NCI-H345 (cell line): ENCODE measurements around the gene ALPK1.

Source experiments
- DNase-seq: peaks from one replicate; lab custom pipeline; 2025; lab: John Stamatoyannopoulos, UW

The ALPK1 gene

DNA sequence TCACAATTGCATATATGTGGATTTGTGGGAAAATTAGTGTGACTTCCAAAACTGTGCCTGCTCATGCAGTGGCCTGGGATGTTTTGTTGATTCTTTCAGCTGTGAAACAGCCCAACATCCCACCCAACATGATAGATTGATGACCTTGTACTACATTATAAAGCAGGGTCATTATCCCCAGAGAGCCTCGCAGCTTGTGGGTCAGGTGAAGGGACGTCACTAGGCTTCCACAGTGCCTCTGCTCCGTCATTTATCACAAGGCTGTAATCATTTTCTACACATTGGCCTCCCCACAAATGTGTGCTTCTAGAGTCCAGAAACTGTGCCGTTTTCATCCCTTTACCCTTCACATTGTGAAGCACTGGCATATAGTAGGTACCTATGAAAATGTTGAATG is 31.6 kb downstream of the ALPK1 start:
- DNase-seq, result no peak

DNA sequence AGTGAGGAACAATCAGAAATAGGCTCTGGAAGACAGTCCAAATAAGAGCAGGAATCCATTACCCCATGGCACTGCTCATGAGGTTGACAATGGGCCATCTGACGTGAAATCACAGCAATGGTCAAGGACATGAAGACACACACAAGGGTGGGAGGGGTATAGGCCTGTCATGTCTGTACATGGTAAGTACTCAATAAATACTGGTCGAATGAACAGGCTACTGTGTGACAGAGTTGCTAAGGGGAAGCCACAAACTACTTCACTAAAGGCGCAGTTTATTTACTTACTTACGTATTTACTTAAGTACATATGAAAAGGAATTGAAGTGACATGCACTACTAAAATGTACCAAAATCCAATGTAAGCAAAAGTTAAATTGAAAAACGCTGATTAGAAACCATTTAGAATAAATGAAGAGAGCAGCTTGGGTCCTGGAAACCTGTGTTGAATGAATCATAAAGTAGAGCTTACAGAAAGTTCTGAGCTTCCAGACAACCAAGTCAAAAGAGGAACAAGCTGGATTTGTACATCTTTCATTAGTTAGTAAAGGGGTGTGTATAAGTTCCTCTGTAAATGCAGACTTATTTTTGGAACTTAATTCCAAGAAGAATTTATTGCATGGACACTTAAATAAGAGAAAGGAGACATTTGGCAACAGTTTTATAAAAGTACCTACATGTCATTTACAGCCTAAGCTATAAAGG is 32.7 kb downstream of the ALPK1 start:
- no peak for DNase-seq

DNA sequence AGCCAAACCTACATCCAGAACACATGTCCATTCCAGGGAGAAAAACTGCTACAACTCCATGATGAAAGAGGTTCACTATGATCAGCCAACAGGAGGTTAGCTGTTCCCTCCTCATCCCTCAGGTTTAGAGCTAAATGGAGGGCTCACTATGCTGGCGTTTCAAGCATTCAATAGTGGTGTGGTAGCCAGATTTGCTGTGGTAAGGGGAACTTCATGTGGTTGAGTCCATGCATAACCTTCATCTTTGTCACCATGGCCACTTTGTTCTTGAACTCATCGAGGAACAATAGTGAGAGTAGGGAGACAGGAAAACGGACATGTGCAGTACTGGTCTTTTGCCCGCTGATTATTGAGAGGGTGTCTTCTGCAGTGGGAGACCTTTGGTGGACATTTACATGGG is 33.8 kb downstream of the ALPK1 start:
- DNase-seq, result no peak

GRCh38 chr4:112332398-112332797 is 35.2 kb downstream of the ALPK1 start:
- DNase-seq, result no peak

DNA sequence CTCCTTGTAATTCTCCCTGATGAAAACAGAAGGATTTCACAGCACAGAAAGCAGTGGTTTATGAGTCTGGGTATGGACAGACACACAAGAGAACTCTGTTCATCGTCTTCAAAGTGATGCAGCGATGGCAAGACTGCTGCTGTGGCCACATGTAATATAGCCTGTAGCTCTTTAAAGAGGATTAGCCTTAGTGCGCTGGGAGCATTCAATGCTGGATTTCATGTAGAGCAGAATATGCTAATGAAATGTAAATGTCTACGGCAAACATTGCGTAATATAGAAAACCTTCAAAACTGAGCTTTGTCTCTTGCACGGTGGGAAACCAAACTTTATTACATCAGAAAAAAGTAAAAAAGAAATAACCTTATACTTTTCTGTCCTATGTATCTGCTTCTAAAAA is 42.9 kb downstream of the ALPK1 start:
- no peak for DNase-seq

DNA sequence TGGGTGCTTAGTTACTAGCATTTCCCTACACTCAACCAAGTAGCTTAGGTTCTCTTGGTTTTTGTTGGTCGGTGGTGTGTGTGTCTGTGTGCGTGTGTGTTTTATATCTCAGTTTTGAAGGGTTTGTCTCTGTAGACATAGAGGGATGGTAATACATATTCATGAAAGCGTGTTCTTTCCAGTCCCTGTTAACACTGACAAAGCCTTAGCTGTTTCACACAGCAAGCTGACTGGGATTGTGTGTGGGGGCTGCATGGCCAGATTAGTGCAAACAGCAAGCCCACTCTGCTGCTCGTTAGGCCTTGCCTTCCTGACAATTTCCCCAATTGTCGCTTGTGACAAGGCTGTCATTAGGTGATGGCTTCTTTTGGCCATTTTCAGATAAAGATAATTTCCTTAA is 43.9 kb downstream of the ALPK1 start:
- no peak for DNase-seq

DNA sequence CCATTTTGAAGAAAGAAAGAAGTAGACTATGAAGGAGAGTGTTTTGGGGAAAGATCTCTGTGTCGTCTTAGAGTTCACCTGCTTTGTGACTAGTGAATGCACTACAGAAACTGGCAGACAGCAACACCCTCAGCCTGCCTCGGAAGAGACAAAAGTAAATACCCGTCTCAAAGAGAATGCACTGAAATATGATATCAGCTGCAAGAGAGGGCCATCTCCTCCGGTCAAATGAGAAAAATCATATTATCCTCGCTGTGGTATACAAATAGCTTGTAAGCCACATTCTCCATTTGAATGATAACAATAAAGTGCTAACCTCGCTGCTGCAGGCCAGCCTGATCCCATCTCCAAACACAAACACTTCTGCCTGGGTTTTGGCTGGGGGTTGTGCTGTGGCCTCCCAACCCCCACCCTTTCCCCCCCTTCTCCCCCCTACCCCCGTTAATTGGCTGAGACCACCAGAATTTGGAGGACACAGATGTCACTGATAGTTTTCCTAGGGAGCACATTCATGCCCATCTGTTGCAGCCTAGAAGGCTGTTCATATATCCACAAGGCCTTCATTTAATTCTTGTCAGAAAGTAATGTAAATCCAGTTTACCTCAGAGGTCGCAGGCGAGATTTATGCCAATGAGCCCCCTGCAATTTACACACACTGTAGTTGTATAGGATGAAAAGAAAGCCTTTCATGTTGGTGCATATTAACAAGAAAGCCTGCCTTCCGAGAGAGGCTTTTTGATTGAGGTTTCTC is 46.3 kb downstream of the ALPK1 start:
- peak; percentile 47 for DNase-seq

- peak; percentile 68 for DNase-seq
Observed at GRCh38 chr4:112348488-112349158, 51.5 kb downstream of the ALPK1 start.

GRCh38 chr4:112352736-112353135 is 55.6 kb downstream of the ALPK1 start:
- DNase-seq, result no peak

DNA sequence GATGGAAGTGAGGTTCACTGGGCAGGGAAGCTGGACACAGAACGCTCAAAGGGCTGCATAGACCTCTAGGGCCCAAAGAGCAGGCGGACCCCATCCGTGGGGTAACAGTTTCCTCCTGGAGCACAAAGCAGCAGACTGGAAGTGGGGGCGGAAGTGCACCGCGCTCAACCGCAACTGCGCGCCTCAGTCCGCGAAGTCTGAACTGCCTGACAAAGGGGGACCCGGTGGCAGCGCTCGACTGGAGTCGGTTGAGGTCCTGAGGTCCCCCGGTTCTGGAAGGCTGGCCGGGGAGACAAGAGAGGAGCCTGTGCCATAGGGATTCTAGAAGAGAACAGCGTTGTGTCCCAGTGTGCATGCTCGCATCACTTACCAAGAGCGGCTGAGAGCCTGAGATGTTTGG is 58.5 kb downstream of the ALPK1 start:
- DNase-seq, result no peak

DNA sequence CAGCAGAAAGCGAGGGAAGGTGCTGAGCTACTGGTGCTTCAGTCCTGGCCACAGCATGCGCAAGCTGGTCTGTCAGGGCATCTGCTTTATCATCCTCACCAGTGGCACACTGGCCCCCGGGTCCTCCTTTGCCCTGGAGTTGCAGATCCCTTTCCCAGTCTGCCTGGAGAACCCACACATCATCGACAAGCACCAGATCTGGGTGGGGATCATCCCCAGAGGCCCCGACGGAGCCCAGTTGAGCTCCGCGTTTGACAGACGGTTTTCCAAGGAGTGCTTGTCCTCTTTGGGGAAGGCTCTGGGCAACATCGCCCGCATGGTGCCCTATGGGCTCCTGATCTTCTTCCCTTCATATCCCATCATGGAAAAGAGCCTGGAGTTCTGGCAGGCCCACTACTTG is 60.3 kb downstream of the ALPK1 start:
- no peak for DNase-seq

GRCh38 chr4:112357897-112358296 is 60.7 kb downstream of the ALPK1 start:
- no peak for DNase-seq

- no peak for DNase-seq
Observed at GRCh38 chr4:112358415-112358814, 61.2 kb downstream of the ALPK1 start.

DNA sequence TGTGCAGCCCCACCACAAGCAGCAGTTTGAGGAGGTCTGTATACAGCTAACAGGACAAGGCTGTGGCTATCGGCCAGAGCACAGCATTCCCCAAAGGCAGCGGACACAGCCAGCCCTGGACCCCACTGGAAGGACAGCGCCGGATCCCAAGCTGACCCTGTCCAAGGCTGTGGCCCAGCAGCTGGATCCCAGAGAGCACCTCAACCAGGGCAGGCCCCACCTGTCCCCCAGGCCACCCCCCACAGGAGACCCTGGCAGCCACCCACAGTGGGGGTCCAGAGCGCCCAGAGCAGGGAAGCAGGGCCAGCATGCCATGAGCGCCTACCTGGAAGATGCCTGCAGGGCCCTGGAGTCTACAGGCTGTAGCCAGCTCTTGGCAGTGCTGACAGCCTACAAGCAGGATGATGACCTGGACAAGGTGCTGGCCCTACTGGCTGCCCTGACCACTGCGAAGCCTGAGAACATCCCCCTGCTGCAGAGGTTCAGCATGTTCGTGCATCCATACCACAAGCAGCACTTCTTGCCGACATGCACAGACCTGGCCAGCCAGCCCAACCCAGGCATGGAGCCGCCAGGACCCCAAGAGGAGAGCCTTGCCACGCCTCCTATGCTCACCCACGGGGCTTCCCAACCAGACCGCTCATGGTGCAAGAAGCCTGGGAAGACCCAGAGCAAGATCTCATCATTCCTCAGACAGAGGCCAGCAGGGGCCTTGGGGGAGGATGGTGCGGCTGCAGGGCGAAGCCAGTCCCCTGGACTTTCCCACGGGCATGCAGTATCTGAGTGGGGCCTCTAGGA is 62.0 kb downstream of the ALPK1 start:
- DNase-seq, result no peak

GRCh38 chr4:112361181-112361791 is 64.1 kb downstream of the ALPK1 start:
- peak; percentile 20 for DNase-seq

- DNase-seq, result no peak
Observed at GRCh38 chr4:112370466-112370865, 73.3 kb downstream of the ALPK1 start.

DNA sequence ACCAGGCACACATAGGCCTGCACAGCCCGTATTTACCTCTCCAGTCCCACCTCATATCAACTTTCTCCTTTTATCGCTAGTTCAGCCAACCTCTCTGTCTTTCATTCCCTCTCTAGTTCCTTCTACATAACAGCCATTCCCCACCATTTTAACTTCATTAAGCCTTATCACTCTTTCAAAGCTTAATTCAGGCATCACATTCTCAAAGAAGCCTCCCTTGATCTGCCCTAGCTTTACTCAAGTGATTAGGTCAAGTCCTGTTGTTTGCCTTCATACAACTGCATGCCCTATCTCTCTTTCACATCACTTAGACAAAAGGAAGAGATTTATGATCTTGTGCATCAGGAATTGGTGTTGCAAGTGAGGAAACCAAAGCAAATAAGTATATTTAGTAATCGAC is 74.2 kb downstream of the ALPK1 start:
- DNase-seq, result no peak

GRCh38 chr4:112374850-112375249 is 77.7 kb downstream of the ALPK1 start:
- no peak for DNase-seq

GRCh38 chr4:112377171-112377570 is 80.0 kb downstream of the ALPK1 start:
- DNase-seq, result no peak

- no peak for DNase-seq
Observed at GRCh38 chr4:112377594-112378242, 80.5 kb downstream of the ALPK1 start.

- DNase-seq, result no peak
Observed at GRCh38 chr4:112378243-112378620, 81.1 kb downstream of the ALPK1 start.
